ENCODE data around the gene FUT8.

Gene FUT8

GRCh38 chr14:65496178-65496993 lies 83.9 kb downstream of the FUT8 start:
- no peak for DNase-seq (ENCODE audit: low read depth)
- no peak overlapping the region for H3K4me3 ChIP-seq (ENCODE audit: low read depth, low read length)
- no peak for TF ChIP-seq CTCF (IDR thresholded peaks at IDR 0.05; ENCODE audit: low read depth, low read length, missing control alignments)

GRCh38 chr14:65499138-65499537 lies 86.6 kb downstream of the FUT8 start:
- H3K4me3 ChIP-seq (ENCODE audit: low read depth, low read length) = no peak overlapping the region
- no peak for DNase-seq (ENCODE audit: low read depth)
- TF ChIP-seq CTCF (IDR thresholded peaks at IDR 0.05; ENCODE audit: low read depth, low read length, missing control alignments) = no peak

- no peak overlapping the region for H3K4me3 ChIP-seq (ENCODE audit: low read depth, low read length)
- TF ChIP-seq CTCF (IDR thresholded peaks at IDR 0.05; ENCODE audit: low read depth, low read length, missing control alignments) = no peak
- no peak for DNase-seq (ENCODE audit: low read depth)
Observed at GRCh38 chr14:65500075-65500474, 87.5 kb downstream of the FUT8 start.

GRCh38 chr14:65501328-65501727 lies 88.8 kb downstream of the FUT8 start:
- peak; percentile 34 for TF ChIP-seq CTCF (IDR thresholded peaks at IDR 0.05; ENCODE audit: low read depth, low read length, missing control alignments)
- no peak overlapping the region for H3K4me3 ChIP-seq (ENCODE audit: low read depth, low read length)
- no peak for DNase-seq (ENCODE audit: low read depth)

- no peak overlapping the region for H3K4me3 ChIP-seq (ENCODE audit: low read depth, low read length)
- TF ChIP-seq CTCF (IDR thresholded peaks at IDR 0.05; ENCODE audit: low read depth, low read length, missing control alignments) = no peak
- no peak for DNase-seq (ENCODE audit: low read depth)
Observed at GRCh38 chr14:65502676-65503124, 90.2 kb downstream of the FUT8 start.

GRCh38 chr14:65503771-65504170 lies 91.2 kb downstream of the FUT8 start:
- no peak overlapping the region for H3K4me3 ChIP-seq (ENCODE audit: low read depth, low read length)
- TF ChIP-seq CTCF (IDR thresholded peaks at IDR 0.05; ENCODE audit: low read depth, low read length, missing control alignments) = no peak
- no peak for DNase-seq (ENCODE audit: low read depth)

GRCh38 chr14:65506801-65507200 lies 94.3 kb downstream of the FUT8 start:
- TF ChIP-seq CTCF (IDR thresholded peaks at IDR 0.05; ENCODE audit: low read depth, low read length, missing control alignments) = no peak
- no peak overlapping the region for H3K4me3 ChIP-seq (ENCODE audit: low read depth, low read length)
- no peak for DNase-seq (ENCODE audit: low read depth)

Data from GM12864 (cell line).